CD4-positive, alpha-beta T cell (primary cell): ENCODE measurements around the gene MYRIP. TPM values are rescaled to one million over a fixed set of nuclear protein-coding genes. Genes with fewer than 3 reads are reported as not detected.

Experiments
- ATAC-seq: fragments of 200-7000 bp; cut with Tn5 transposase; one replicate; pipeline ENCODE4 v1.10.0; 2022; ENCODE audit warnings: mild to moderate bottlenecking; ENCODE audit not compliant: poor library complexity
- CTCF ChIA-PET: fragments of 350-600 bp; sonication (Branson Sonifier 250); formaldehyde crosslinking; loops from one replicate; lab custom pipeline; 2021; ENCODE audit warnings: antibody characterized with exemption, inconsistent platforms; lab: Charles Lee
- POLR2A ChIA-PET: fragments of 350-600 bp; sonication (Branson Sonifier 250); formaldehyde crosslinking; loops from one replicate; lab custom pipeline; 2021; ENCODE audit warnings: antibody characterized with exemption, inconsistent platforms; lab: Charles Lee
- DNase-seq, 14 experiments: peaks; one replicate each; pipeline ENCODE4 v3.0.0-alpha.2; 2013 to 2020; ENCODE audit warnings: mixed read lengths in 2 of 14
- H3K27ac ChIP-seq, 2 donors: one replicate each; pipeline versions ENCODE4 v1.5.1 to v1.7.0; 2013; ENCODE audit warnings: low read length in 2 of 2, low read depth in 1 of 2, mild to moderate bottlenecking in 1 of 2
- H3K27me3 ChIP-seq, 2 experiments: 1 replicate in 1 of 2; 2 replicates in 1 of 2; pipeline versions ENCODE4 v1.6.1 to v1.7.0; 2013; ENCODE audit warnings: low read length in 2 of 2, control low read depth in 1 of 2, mild to moderate bottlenecking in 1 of 2, moderate library complexity in 1 of 2; ENCODE audit not compliant: insufficient read depth in 2 of 2, control insufficient read depth in 1 of 2
- H3K36me3 ChIP-seq: one replicate; pipeline ENCODE4 v1.6.1; 2013; ENCODE audit warnings: low read length, control low read depth; ENCODE audit not compliant: insufficient read depth
- H3K4me1 ChIP-seq: one replicate; pipeline ENCODE4 v1.6.1; 2013; ENCODE audit warnings: low read length, control low read depth; ENCODE audit not compliant: insufficient read depth
- H3K4me3 ChIP-seq: one replicate; pipeline ENCODE4 v1.5.1; 2013; ENCODE audit warnings: mild to moderate bottlenecking, low read length, moderate library complexity
- H3K9me3 ChIP-seq, 2 experiments: 1 replicate in 1 of 2; 2 replicates in 1 of 2; pipeline versions ENCODE4 v1.6.1 to v1.7.0; 2013; ENCODE audit warnings: low read length in 2 of 2, mild to moderate bottlenecking in 2 of 2, control low read depth in 1 of 2, moderate library complexity in 1 of 2; ENCODE audit not compliant: control insufficient read depth in 1 of 2, insufficient read depth in 1 of 2
- H3K27ac Mint-ChIP-seq: one replicate; pipeline ENCODE4 v1.8.0; 2020; ENCODE audit warnings: mixed read lengths
- H3K27me3 Mint-ChIP-seq: one replicate; pipeline ENCODE4 v1.8.0; 2021; ENCODE audit warnings: mixed read lengths
- H3K36me3 Mint-ChIP-seq: one replicate; pipeline ENCODE4 v1.8.0; 2021; ENCODE audit warnings: low read depth, mixed read lengths
- H3K4me1 Mint-ChIP-seq: one replicate; pipeline ENCODE4 v1.8.0; 2021; ENCODE audit warnings: low read depth, mixed read lengths
- H3K4me3 Mint-ChIP-seq: one replicate; pipeline ENCODE4 v1.8.0; 2020; ENCODE audit warnings: mild to moderate bottlenecking, mixed read lengths
- H3K9me3 Mint-ChIP-seq: one replicate; pipeline ENCODE4 v1.8.0; 2020; ENCODE audit warnings: mixed read lengths
- intact Hi-C, 2 experiments: fragments of 100-400 bp; cut with DNase I in 1 of 2; cut with micrococcal nuclease in 1 of 2; formaldehyde crosslinking; loops; one replicate each; pipeline versions ENCODE4 v1.15.1 to v1.9.0; 2023 to 2025; cut with DNase I, micrococcal nuclease
- total RNA-seq, 174 experiments: library from RNA in 2 of 174; stranded (reverse) in 2 of 174; gene quantifications; one replicate each; pipeline ENCODE4 v1.2.3 and lab custom pipeline; 2021 to 2026
- TF ChIP-seq, protein P1 (sequence below): fragments of 200-600 bp; IDR thresholded peaks from one replicate; pipeline ENCODE4 v1.8.0; 2022; ENCODE audit warnings: antibody characterized with exemption, mild to moderate bottlenecking

Gene MYRIP
- total RNA-seq, 2 experiments from 2014 or later, result not detected

DNA sequence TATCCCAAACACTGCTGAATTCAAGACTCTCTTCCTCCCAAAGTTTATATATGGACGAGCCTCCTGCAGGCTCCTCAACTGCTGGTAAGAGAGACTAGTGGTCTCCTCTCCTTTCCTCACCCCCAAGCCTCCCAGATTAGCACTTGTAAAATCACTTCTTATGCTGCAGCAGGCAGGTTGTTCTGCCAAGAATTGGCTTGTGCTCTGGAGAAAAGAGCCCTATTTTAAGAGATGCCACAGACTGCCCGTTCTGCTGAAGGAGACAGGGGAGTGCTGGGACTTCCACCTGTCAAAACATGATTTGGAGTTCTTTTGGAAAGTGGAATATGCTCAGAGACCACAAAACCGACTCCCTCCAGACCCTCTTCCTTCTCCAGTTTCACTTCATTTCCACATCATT is 269.2 kb downstream of the MYRIP start:
- no peak overlapping the region for H3K4me3 ChIP-seq
- Mint-ChIP-seq H3K9me3 (peaks cover 3% of the 10 kb centered on the region), H3K27ac (no peak overlapping the region), H3K4me3 (no peak overlapping the region), H3K27me3 (peaks cover 9% of the 10 kb centered on the region), H3K36me3 (no peaks in the 10 kb centered on the region), H3K4me1 (no peaks in the 10 kb centered on the region)
- TF ChIP-seq, protein P1, sequence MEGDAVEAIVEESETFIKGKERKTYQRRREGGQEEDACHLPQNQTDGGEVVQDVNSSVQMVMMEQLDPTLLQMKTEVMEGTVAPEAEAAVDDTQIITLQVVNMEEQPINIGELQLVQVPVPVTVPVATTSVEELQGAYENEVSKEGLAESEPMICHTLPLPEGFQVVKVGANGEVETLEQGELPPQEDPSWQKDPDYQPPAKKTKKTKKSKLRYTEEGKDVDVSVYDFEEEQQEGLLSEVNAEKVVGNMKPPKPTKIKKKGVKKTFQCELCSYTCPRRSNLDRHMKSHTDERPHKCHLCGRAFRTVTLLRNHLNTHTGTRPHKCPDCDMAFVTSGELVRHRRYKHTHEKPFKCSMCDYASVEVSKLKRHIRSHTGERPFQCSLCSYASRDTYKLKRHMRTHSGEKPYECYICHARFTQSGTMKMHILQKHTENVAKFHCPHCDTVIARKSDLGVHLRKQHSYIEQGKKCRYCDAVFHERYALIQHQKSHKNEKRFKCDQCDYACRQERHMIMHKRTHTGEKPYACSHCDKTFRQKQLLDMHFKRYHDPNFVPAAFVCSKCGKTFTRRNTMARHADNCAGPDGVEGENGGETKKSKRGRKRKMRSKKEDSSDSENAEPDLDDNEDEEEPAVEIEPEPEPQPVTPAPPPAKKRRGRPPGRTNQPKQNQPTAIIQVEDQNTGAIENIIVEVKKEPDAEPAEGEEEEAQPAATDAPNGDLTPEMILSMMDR, result no peak
- peaks cover 0 to 4% of the 10 kb centered on the region in 2 experiments for H3K27me3 ChIP-seq
- DNase-seq (no peak), ATAC-seq (no peak)
- peaks cover 0 to under 1% of the 10 kb centered on the region in 2 experiments for H3K9me3 ChIP-seq
- H3K27ac ChIP-seq, result no peak overlapping the region
- intact Hi-C loops, result no loop called here
- ChIA-PET CTCF (no interaction called here), POLR2A (no interaction called here)
- H3K36me3 ChIP-seq, result no peaks in the 10 kb centered on the region
- H3K4me1 ChIP-seq, result no peaks in the 10 kb centered on the region

DNA sequence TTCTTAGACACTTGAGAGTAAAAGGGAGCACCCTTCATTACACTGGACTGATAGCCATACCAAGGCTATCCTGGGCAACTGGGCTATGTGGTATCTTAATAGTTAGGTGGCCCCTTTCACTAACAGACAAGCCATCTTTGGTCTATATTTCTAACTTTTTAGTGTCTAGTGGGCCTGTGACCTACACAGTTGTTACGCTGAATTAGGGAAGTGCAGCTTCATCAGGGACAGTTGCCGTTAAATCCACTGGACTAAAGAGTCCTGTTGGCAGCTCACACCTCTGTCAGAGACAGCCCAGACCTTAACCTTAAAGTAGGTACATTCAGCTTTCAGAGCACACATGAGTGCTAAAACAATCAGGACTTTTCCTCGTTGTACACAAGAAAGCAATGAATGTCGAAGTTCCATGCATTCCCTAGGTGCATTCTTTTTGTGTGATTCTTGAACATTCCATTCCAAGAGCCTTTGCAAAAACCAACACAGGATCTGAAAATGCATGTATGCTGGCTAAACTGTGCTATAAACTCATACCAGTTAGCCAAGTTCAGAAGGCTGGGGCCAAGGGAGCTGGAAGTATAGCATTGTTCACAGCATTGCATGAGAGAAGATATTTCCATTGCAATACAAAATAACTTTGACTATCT is 269.9 kb downstream of the MYRIP start:
- H3K27ac ChIP-seq, result no peak overlapping the region
- H3K27me3 Mint-ChIP-seq, result peaks cover 10% of the 10 kb centered on the region
- no peaks in the 10 kb centered on the region for H3K4me1 ChIP-seq
- H3K9me3 Mint-ChIP-seq, result peaks cover 3% of the 10 kb centered on the region
- no peak for ATAC-seq
- H3K27me3 ChIP-seq, result peaks cover 0 to 4% of the 10 kb centered on the region in 2 experiments
- DNase-seq, result no peak
- no peak overlapping the region for H3K4me3 Mint-ChIP-seq
- no peak overlapping the region for H3K27ac Mint-ChIP-seq
- H3K9me3 ChIP-seq, result peaks cover 0 to 5% of the 10 kb centered on the region in 2 experiments
- intact Hi-C loops, result no loop called here
- H3K4me3 ChIP-seq, result no peak overlapping the region
- H3K36me3 ChIP-seq, result no peaks in the 10 kb centered on the region
- POLR2A ChIA-PET, result no interaction called here
- H3K4me1 Mint-ChIP-seq, result no peaks in the 10 kb centered on the region
- no peaks in the 10 kb centered on the region for H3K36me3 Mint-ChIP-seq
- CTCF ChIA-PET, result no interaction called here
- TF ChIP-seq, protein P1, result no peak

DNA sequence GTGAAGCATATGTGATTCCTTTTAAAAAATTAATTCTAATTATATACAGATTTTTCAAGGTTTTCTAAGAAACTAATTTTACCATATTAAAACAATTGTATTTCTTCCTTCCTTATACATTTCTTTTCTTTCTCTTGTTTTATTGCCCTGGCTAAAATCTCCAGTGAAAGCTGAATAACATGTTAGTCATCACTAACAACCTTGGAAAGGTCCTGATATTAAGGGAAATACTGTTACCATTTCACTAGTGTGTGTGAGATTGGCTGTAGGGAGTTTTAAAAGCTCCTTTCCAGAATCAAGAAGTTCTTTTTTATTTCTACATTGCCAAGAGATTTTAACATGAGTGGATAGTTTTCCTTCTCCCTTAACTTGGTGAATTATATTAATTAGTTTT is 270.4 kb downstream of the MYRIP start:
- no peak overlapping the region for H3K4me3 Mint-ChIP-seq
- peaks cover 0 to 4% of the 10 kb centered on the region in 2 experiments for H3K27me3 ChIP-seq
- TF ChIP-seq, protein P1, result no peak
- no peak overlapping the region for H3K27ac Mint-ChIP-seq
- H3K9me3 Mint-ChIP-seq, result peaks cover 3% of the 10 kb centered on the region
- ChIA-PET POLR2A (no interaction called here), CTCF (no interaction called here)
- intact Hi-C loops, result no loop called here
- H3K36me3 ChIP-seq, result no peaks in the 10 kb centered on the region
- H3K36me3 Mint-ChIP-seq, result no peaks in the 10 kb centered on the region
- H3K9me3 ChIP-seq, result peaks cover 0 to 5% of the 10 kb centered on the region in 2 experiments
- H3K4me1 ChIP-seq, result no peaks in the 10 kb centered on the region
- H3K27ac ChIP-seq, result no peak overlapping the region
- H3K27me3 Mint-ChIP-seq, result peaks cover 10% of the 10 kb centered on the region
- DNase-seq, result no peak
- no peak overlapping the region for H3K4me3 ChIP-seq
- no peaks in the 10 kb centered on the region for H3K4me1 Mint-ChIP-seq
- ATAC-seq, result no peak
